Ovary (tissue), 3 donors: ENCODE results near the gene LRRC43.

Experiments
- CTCF ChIP-seq, 3 donors: fragments of 450-650 bp in 2 of 3; fragments of 200-600 bp in 1 of 3; IDR thresholded peaks; one replicate each; pipeline versions ENCODE4 v1.5.1 to v1.8.0; 2016 to 2022; ENCODE audit warnings: antibody characterized with exemption in 3 of 3, mild to moderate bottlenecking in 1 of 3
- EP300 ChIP-seq: sonication (generic); formaldehyde crosslinking; IDR thresholded peaks from one replicate; pipeline ENCODE4 v1.6.1; 2017; ENCODE audit warnings: antibody characterized with exemption
- POLR2A ChIP-seq: fragments of 450-650 bp; IDR thresholded peaks from one replicate; pipeline ENCODE4 v1.6.1; 2017; ENCODE audit warnings: antibody characterized with exemption, mild to moderate bottlenecking, moderate library complexity
- donor health status: DM: no; HTN: no; CAD: no.

GRCh38 chr12:122227341-122227740 lies 44.4 kb downstream of the LRRC43 start:
- TF ChIP-seq EP300: no peak
- TF ChIP-seq CTCF (IDR thresholded peaks at IDR 0.05): no peak
- no peak for TF ChIP-seq POLR2A
